Measurements from ENCODE around the gene INSR. TPM values are rescaled to one million over a fixed set of nuclear protein-coding genes. Genes with fewer than 3 reads are reported as not detected.

INSR gene
- total RNA-seq, 1 experiment from 2014 or later, result 8.4 TPM

DNA sequence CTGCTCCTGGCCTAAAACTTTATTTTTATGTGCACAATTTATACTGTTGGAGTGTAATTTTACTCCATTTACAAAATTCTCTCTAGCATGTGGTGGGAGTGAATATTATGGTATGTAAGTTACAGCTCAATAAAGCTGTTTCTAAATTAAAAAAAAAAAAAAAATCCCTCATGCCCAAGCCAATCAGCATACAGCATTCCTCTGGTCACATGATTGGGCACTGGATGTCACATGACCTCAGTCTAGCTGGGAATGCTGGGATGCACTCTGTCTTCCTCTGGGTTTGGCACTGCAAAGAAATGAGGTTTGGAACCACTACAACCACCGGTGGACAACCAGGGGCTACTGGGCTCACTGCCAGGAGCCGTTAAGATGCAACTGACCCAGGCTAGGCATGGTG is 157.1 kb downstream of the INSR start:
- Mint-ChIP-seq H3K4me1 (ENCODE audit: low read depth, unreplicated experiment) (no peaks in the 10 kb centered on the region), H3K27ac (ENCODE audit: unreplicated experiment) (no peak overlapping the region), H3K9me3 (ENCODE audit: low read depth, unreplicated experiment) (no peaks in the 10 kb centered on the region), H3K36me3 (ENCODE audit: insufficient read depth, unreplicated experiment) (peaks cover 4% of the 10 kb centered on the region), H3K4me3 (ENCODE audit: low read depth, unreplicated experiment) (no peak overlapping the region), H3K27me3 (ENCODE audit: unreplicated experiment) (no peaks in the 10 kb centered on the region)
- no peak for TF ChIP-seq CTCF (IDR thresholded peaks at IDR 0.05; ENCODE audit: unreplicated experiment)
- CTCF ChIA-PET, result no interaction called here
- BruUV-seq (replicated peaks), result no TSS peak
- intact Hi-C loops (cut with micrococcal nuclease; ENCODE audit: unreplicated experiment), result no loop called here
- DNase-seq, result no peak

- no peak for TF ChIP-seq CTCF (IDR thresholded peaks at IDR 0.05; ENCODE audit: unreplicated experiment)
- intact Hi-C loops (cut with micrococcal nuclease; ENCODE audit: unreplicated experiment), result no loop called here
- Mint-ChIP-seq H3K9me3 (ENCODE audit: low read depth, unreplicated experiment) (peaks cover 3% of the 10 kb centered on the region), H3K36me3 (ENCODE audit: insufficient read depth, unreplicated experiment) (peaks cover 4% of the 10 kb centered on the region), H3K27ac (ENCODE audit: unreplicated experiment) (no peak overlapping the region), H3K27me3 (ENCODE audit: unreplicated experiment) (no peaks in the 10 kb centered on the region), H3K4me3 (ENCODE audit: low read depth, unreplicated experiment) (no peak overlapping the region), H3K4me1 (ENCODE audit: low read depth, unreplicated experiment) (no peaks in the 10 kb centered on the region)
- CTCF ChIA-PET, result no interaction called here
- BruUV-seq (replicated peaks), result no TSS peak
- DNase-seq, result no peak
Observed at GRCh38 chr19:7132054-7132453, 162.2 kb downstream of the INSR start.

DNA sequence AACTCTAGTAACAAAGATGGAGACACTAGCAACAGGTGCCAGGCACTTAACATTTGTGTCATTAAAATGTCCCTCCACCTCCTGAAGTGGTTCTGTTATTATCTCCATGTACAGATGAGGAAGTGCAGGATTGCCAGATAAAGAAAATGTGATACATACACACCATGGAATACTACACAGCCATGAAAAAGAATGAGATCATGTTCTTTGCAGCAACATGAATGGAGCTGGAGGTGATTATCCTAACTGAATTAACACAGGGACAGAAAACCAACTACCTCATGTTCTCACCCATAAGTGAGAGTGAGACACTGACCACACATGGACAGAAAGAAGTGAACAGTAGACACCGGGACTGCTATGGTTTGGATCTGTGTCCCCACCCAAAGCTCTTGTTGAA is 164.2 kb downstream of the INSR start:
- TF ChIP-seq CTCF (IDR thresholded peaks at IDR 0.05; ENCODE audit: unreplicated experiment), result no peak
- no peak for DNase-seq
- BruUV-seq (replicated peaks), result no TSS peak
- intact Hi-C loops (cut with micrococcal nuclease; ENCODE audit: unreplicated experiment), result no loop called here
- H3K27me3 Mint-ChIP-seq (ENCODE audit: unreplicated experiment), result no peaks in the 10 kb centered on the region
- no peak overlapping the region for H3K4me3 Mint-ChIP-seq (ENCODE audit: low read depth, unreplicated experiment)
- CTCF ChIA-PET, result interaction anchor here (0.6 kb wide), 1 partner anchor 1470 kb away, joined by 3 read pairs; no protein-coding TSS in a partner anchor
- H3K4me1 Mint-ChIP-seq (ENCODE audit: low read depth, unreplicated experiment), result no peaks in the 10 kb centered on the region
- no peak overlapping the region for H3K27ac Mint-ChIP-seq (ENCODE audit: unreplicated experiment)
- H3K9me3 Mint-ChIP-seq (ENCODE audit: low read depth, unreplicated experiment), result peaks cover 5% of the 10 kb centered on the region
- no peaks in the 10 kb centered on the region for H3K36me3 Mint-ChIP-seq (ENCODE audit: insufficient read depth, unreplicated experiment)

DNA sequence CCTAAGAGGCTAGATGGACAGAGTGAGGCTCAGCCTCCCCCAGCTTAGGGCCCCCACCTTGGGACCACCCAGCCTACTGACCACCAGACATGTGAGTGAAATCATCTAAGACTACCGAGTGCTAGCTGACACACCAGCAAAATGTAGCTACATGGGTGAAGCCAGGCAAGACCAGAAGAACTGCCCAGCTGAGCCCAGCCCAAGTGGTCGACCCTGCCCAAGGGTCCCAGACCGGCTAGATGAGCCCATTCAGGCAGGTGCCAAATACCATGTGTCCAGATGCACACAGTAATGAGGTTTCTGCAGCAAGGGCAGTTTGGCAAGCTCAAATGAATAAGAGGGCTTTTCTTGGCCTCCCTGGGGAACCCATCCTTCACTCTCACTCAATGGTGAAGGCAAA is 168.1 kb downstream of the INSR start:
- no peak for DNase-seq
- CTCF ChIA-PET, result no interaction called here
- no peak for TF ChIP-seq CTCF (IDR thresholded peaks at IDR 0.05; ENCODE audit: unreplicated experiment)
- Mint-ChIP-seq H3K9me3 (ENCODE audit: low read depth, unreplicated experiment) (peaks cover 8% of the 10 kb centered on the region), H3K4me1 (ENCODE audit: low read depth, unreplicated experiment) (no peaks in the 10 kb centered on the region), H3K36me3 (ENCODE audit: insufficient read depth, unreplicated experiment) (peaks cover 4% of the 10 kb centered on the region), H3K4me3 (ENCODE audit: low read depth, unreplicated experiment) (no peak overlapping the region), H3K27me3 (ENCODE audit: unreplicated experiment) (no peaks in the 10 kb centered on the region), H3K27ac (ENCODE audit: unreplicated experiment) (no peak overlapping the region)
- intact Hi-C loops (cut with micrococcal nuclease; ENCODE audit: unreplicated experiment), result no loop called here
- BruUV-seq (replicated peaks), result no TSS peak
